MM.1S (cell line): ENCODE results near the gene CRTAP.

ENCODE experiments used
- DNase-seq: peaks from one replicate; pipeline ENCODE4 v3.0.0-alpha.2; 2015
- H2AFZ ChIP-seq: fragments of 300-600 bp; sonication (generic); 2 replicates; pipeline ENCODE4 v1.6.0; 2016; ENCODE audit warnings: antibody characterized with exemption, low read length
- H3F3A ChIP-seq: fragments of 300-600 bp; sonication (generic); 2 replicates; pipeline ENCODE4 v1.6.1; 2016; ENCODE audit warnings: mild to moderate bottlenecking, antibody characterized with exemption, low read length, moderate library complexity, mixed read lengths; ENCODE audit not compliant: insufficient read depth
- H3K27ac ChIP-seq: fragments of 300-600 bp; sonication (generic); 2 replicates; pipeline ENCODE4 v1.5.1; 2016; ENCODE audit warnings: mild to moderate bottlenecking, low read length
- H3K27me3 ChIP-seq: fragments of 300-600 bp; sonication (generic); replicated peaks from 2 replicates; pipeline ENCODE4 v1.6.0; 2016; ENCODE audit warnings: low read length; ENCODE audit not compliant: insufficient read depth
- H3K36me3 ChIP-seq: fragments of 300-600 bp; sonication (generic); replicated peaks from 2 replicates; pipeline ENCODE4 v1.6.1; 2016; ENCODE audit warnings: mild to moderate bottlenecking, low read length, mixed read lengths; ENCODE audit not compliant: insufficient read depth
- H3K4me1 ChIP-seq: fragments of 300-600 bp; sonication (generic); 2 replicates; pipeline ENCODE4 v1.6.1; 2016; ENCODE audit warnings: low read length, mixed read lengths
- H3K4me2 ChIP-seq: fragments of 300-600 bp; sonication (generic); 2 replicates; pipeline ENCODE4 v1.6.0; 2016; ENCODE audit warnings: low read depth, low read length
- H3K4me3 ChIP-seq: fragments of 300-600 bp; sonication (generic); 2 replicates; pipeline ENCODE4 v1.5.1; 2016; ENCODE audit warnings: low read length, mixed read lengths
- H3K79me2 ChIP-seq: fragments of 300-600 bp; sonication (generic); 2 replicates; pipeline ENCODE4 v1.6.1; 2016; ENCODE audit warnings: mixed run types, low read length, mixed read lengths
- H3K9ac ChIP-seq: fragments of 300-600 bp; sonication (generic); 2 replicates; pipeline ENCODE4 v1.6.1; 2016; ENCODE audit warnings: low read length, mixed read lengths
- H3K9me2 ChIP-seq: fragments of 300-600 bp; sonication (generic); replicated peaks from 2 replicates; pipeline ENCODE4 v1.6.1; 2016; ENCODE audit warnings: mild to moderate bottlenecking, low read length, mixed read lengths; ENCODE audit not compliant: insufficient read depth
- H3K9me3 ChIP-seq: fragments of 300-600 bp; sonication (generic); replicated peaks from 2 replicates; pipeline ENCODE4 v1.6.1; 2016; ENCODE audit warnings: mild to moderate bottlenecking, low read length, mixed read lengths; ENCODE audit not compliant: insufficient read depth
- H4K20me1 ChIP-seq: fragments of 300-600 bp; sonication (generic); 2 replicates; pipeline ENCODE4 v1.6.1; 2016; ENCODE audit warnings: mild to moderate bottlenecking, low read length, moderate library complexity, mixed read lengths; ENCODE audit not compliant: insufficient read depth
- CTCF ChIP-seq: fragments of 300-600 bp; sonication (generic); IDR thresholded peaks from 2 replicates; pipeline ENCODE4 v1.5.1; 2016; ENCODE audit warnings: antibody characterized with exemption, low read length, mixed read lengths
- EZH2 ChIP-seq: fragments of 300-600 bp; sonication (generic); optimal IDR thresholded peaks from 2 replicates; pipeline ENCODE3; 2017; ENCODE audit warnings: low read depth, mild to moderate bottlenecking, antibody characterized with exemption, low read length, mixed read lengths
- EZH2phosphoT487 ChIP-seq: fragments of 300-600 bp; sonication (generic); IDR thresholded peaks from 2 replicates; pipeline ENCODE4 v1.6.1; 2018; ENCODE audit warnings: antibody characterized with exemption, low read length

Gene CRTAP

GRCh38 chr3:33099701-33100100 lies 14.1 kb upstream of the CRTAP start:
- no peak overlapping the region for H3K4me3 ChIP-seq
- no peak for DNase-seq
- H3K79me2 ChIP-seq, result peaks cover 16% of the 10 kb centered on the region
- no peak overlapping the region for H3K4me2 ChIP-seq
- H3K9ac ChIP-seq, result no peak overlapping the region
- no peaks in the 10 kb centered on the region for H3K9me2 ChIP-seq
- no peak overlapping the region for H3K27ac ChIP-seq
- H3K27me3 ChIP-seq, result no peaks in the 10 kb centered on the region
- H3F3A ChIP-seq, result no peaks in the 10 kb centered on the region
- TF ChIP-seq EZH2 (no peak), EZH2phosphoT487 (no peak), CTCF (no peak)
- no peak overlapping the region for H2AFZ ChIP-seq
- H3K9me3 ChIP-seq, result no peaks in the 10 kb centered on the region
- H3K4me1 ChIP-seq, result peaks cover 7% of the 10 kb centered on the region
- H4K20me1 ChIP-seq, result no peaks in the 10 kb centered on the region
- H3K36me3 ChIP-seq, result no peaks in the 10 kb centered on the region

GRCh38 chr3:33100229-33100628 lies 13.6 kb upstream of the CRTAP start:
- H3F3A ChIP-seq, result no peaks in the 10 kb centered on the region
- H3K9ac ChIP-seq, result no peak overlapping the region
- H3K9me3 ChIP-seq, result no peaks in the 10 kb centered on the region
- H3K4me2 ChIP-seq, result no peak overlapping the region
- no peaks in the 10 kb centered on the region for H3K27me3 ChIP-seq
- no peaks in the 10 kb centered on the region for H3K9me2 ChIP-seq
- H3K36me3 ChIP-seq, result no peaks in the 10 kb centered on the region
- no peak overlapping the region for H3K4me3 ChIP-seq
- no peaks in the 10 kb centered on the region for H4K20me1 ChIP-seq
- no peak overlapping the region for H3K27ac ChIP-seq
- H3K79me2 ChIP-seq, result peaks cover 13% of the 10 kb centered on the region
- peaks cover 10% of the 10 kb centered on the region for H3K4me1 ChIP-seq
- no peak for TF ChIP-seq EZH2phosphoT487
- no peak for TF ChIP-seq EZH2
- TF ChIP-seq CTCF, result no peak
- no peak overlapping the region for H2AFZ ChIP-seq
- DNase-seq, result no peak

- Histone ChIP-seq H3K9me2 (no peaks in the 10 kb centered on the region), H2AFZ (no peak overlapping the region), H3K4me1 (peaks cover 8% of the 10 kb centered on the region; the same call in 1 of the 2 replicates), H3K36me3 (no peaks in the 10 kb centered on the region), H3K9me3 (no peaks in the 10 kb centered on the region), H3K27ac (no peak overlapping the region), H4K20me1 (no peaks in the 10 kb centered on the region), H3K9ac (no peak overlapping the region), H3K4me2 (no peak overlapping the region), H3K27me3 (no peaks in the 10 kb centered on the region), H3F3A (no peaks in the 10 kb centered on the region), H3K79me2 (no peaks in the 10 kb centered on the region), H3K4me3 (no peak overlapping the region)
- no peak for DNase-seq
- no peak for TF ChIP-seq CTCF
- TF ChIP-seq EZH2phosphoT487, result no peak
- TF ChIP-seq EZH2, result no peak
These were observed 10.8 kb upstream of the CRTAP start for GRCh38 chr3:33103034-33103433.
